HG03571 (cell line): ENCODE results near the gene TBC1D22A.

Experiments
- ATAC-seq: cut with Tn5 transposase; IDR thresholded peaks from one replicate; pipeline ENCODE4 v1.9.1; 2021; ENCODE audit not compliant: unreplicated experiment

Gene TBC1D22A

GRCh38 chr22:47089374-47089773 is 326.9 kb downstream of the TBC1D22A start:
- ATAC-seq = no peak

GRCh38 chr22:47089796-47090460 is 327.5 kb downstream of the TBC1D22A start:
- no peak for ATAC-seq

- no peak for ATAC-seq
These were observed 328.3 kb downstream of the TBC1D22A start for GRCh38 chr22:47090591-47091245.

GRCh38 chr22:47091246-47091651 is 328.8 kb downstream of the TBC1D22A start:
- ATAC-seq = no peak

- ATAC-seq = no peak
These were observed 329.7 kb downstream of the TBC1D22A start for GRCh38 chr22:47091921-47092700.

GRCh38 chr22:47092896-47093311 is 330.5 kb downstream of the TBC1D22A start:
- ATAC-seq = no peak

GRCh38 chr22:47093720-47094119 is 331.3 kb downstream of the TBC1D22A start:
- no peak for ATAC-seq

- ATAC-seq = no peak
These were observed 332.4 kb downstream of the TBC1D22A start for GRCh38 chr22:47094861-47095330.

GRCh38 chr22:47095395-47096122 is 333.1 kb downstream of the TBC1D22A start:
- no peak for ATAC-seq

- ATAC-seq = no peak
These were observed 335.7 kb downstream of the TBC1D22A start for GRCh38 chr22:47098121-47098520.

- no peak for ATAC-seq
These were observed 336.1 kb downstream of the TBC1D22A start for GRCh38 chr22:47098554-47098953.

GRCh38 chr22:47100019-47100418 is 337.6 kb downstream of the TBC1D22A start:
- ATAC-seq = no peak

GRCh38 chr22:47100646-47101200 is 338.3 kb downstream of the TBC1D22A start:
- no peak for ATAC-seq

- ATAC-seq = no peak
These were observed 339.0 kb downstream of the TBC1D22A start for GRCh38 chr22:47101321-47101885.

- no peak for ATAC-seq
These were observed 339.6 kb downstream of the TBC1D22A start for GRCh38 chr22:47102081-47102480.

GRCh38 chr22:47102648-47103047 is 340.2 kb downstream of the TBC1D22A start:
- no peak for ATAC-seq

GRCh38 chr22:47105085-47105484 is 342.6 kb downstream of the TBC1D22A start:
- no peak for ATAC-seq

GRCh38 chr22:47106806-47107205 is 344.4 kb downstream of the TBC1D22A start:
- no peak for ATAC-seq

GRCh38 chr22:47107431-47107830 is 345.0 kb downstream of the TBC1D22A start:
- no peak for ATAC-seq

GRCh38 chr22:47110817-47111443 is 348.5 kb downstream of the TBC1D22A start:
- ATAC-seq = no peak
